ENCODE measurements around the gene RUFY4. TPM values are rescaled to one million over a fixed set of nuclear protein-coding genes. Genes with fewer than 3 reads are reported as not detected.

Gene RUFY4
- total and polyA plus RNA-seq, 10 donors: 0.32 to 4.5 (median 2.6) TPM

DNA sequence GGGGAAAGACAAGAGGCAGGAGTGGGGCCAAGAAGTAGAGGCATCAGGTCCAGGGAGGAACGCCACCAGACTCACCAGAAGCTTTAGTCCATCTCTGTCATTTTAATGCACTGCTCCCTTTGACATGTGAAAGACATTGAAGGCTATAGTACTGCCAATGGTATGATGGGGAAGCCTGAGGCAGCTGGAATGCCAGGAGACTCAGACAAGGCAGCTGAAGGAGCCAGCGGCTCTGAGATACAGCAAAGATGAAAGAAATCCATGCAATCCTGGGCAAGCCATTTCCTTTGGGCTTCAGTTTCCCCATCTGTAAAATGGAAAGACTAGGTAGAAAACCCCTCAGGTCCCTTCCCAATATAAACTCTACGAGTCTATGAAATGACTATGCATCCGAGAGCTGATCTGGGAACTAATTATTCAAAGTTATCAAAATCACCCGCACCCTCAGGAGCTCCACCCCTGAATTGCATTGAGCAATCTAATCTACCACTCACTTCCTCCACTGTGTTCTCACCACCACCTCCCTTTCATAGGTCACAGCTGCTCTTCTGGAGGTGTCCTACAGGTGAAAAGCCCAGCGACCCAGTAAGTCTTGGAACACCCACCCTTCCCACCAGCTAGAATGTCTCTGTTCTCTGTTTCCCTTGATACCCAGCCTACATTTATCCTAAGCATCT lies 59.9 kb downstream of the RUFY4 start:
- peaks cover 0 to 29% (median 10%) of the 10 kb centered on the region in 6 donors for H3K4me1 ChIP-seq
- H3K4me3 ChIP-seq: peak overlapping the region in 6 of 8 donors; percentile 13 to 57 (median 33)
- H3K27me3 ChIP-seq (replicated peaks in 1 of 7): peaks cover 0 to 21% (median 0%) of the 10 kb centered on the region in 7 donors
- TF ChIP-seq POLR2AphosphoS5 (IDR thresholded peaks at IDR 0.05) (peak in 1 of 3 donors; percentile 48), POLR2A (IDR thresholded peaks at IDR 0.05) (no peak)
- TF ChIP-seq, protein P1, sequence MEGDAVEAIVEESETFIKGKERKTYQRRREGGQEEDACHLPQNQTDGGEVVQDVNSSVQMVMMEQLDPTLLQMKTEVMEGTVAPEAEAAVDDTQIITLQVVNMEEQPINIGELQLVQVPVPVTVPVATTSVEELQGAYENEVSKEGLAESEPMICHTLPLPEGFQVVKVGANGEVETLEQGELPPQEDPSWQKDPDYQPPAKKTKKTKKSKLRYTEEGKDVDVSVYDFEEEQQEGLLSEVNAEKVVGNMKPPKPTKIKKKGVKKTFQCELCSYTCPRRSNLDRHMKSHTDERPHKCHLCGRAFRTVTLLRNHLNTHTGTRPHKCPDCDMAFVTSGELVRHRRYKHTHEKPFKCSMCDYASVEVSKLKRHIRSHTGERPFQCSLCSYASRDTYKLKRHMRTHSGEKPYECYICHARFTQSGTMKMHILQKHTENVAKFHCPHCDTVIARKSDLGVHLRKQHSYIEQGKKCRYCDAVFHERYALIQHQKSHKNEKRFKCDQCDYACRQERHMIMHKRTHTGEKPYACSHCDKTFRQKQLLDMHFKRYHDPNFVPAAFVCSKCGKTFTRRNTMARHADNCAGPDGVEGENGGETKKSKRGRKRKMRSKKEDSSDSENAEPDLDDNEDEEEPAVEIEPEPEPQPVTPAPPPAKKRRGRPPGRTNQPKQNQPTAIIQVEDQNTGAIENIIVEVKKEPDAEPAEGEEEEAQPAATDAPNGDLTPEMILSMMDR (IDR thresholded peaks at IDR 0.05 in 8 of 11, conservative IDR thresholded peaks at IDR 0.05 in 3 of 11): peak in 2 of 11 experiments; percentile 13 to 15
- 61 to 92% (median 68%) methylated on average over 6 of the region's 6 CpGs for WGBS, 5 donors
- no peak for DNase-seq
- peaks cover 0 to 25% (median 0%) of the 10 kb centered on the region in 6 donors for H3K36me3 ChIP-seq
- peak overlapping the region in 7 of 8 donors; percentile 1 to 90 (median 81) for H3K27ac ChIP-seq
- no peaks in the 10 kb centered on the region for H3K9me3 ChIP-seq
- intact Hi-C loops (cut with DNase I; ENCODE audit: low total_unique reads): no loop called here

DNA sequence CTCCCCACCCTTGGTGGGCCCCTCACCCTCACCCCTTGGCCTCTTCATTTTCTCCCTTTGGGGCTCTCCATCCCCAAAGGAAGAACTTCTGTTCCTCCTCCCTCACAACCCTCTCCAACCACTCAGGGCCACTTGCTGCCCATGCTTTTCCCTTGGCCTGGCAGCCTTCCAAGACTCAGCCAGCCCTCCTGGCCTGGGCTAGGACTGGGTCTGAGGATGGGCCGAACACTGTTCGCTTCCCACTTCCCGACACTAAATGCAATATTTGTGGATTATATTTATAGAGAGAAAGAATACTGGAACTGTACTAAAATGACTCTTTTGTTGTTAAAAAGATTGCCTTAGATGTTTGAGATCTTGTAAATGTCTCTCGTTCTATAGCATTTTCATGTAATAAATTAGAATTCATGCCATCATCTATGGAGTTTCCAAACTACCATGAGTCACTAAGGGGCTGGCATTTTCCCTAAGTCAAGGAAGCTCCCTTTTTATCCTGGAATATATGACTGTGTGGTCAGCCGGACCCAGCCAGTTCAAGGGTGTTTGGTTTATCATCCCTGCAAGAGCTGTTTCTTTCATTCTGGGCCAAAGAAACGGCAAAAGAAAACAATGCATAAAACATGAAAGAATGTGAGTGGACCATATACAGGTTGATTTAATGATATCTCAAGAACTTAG lies 60.5 kb downstream of the RUFY4 start:
- DNase-seq: no peak
- no peaks in the 10 kb centered on the region for H3K9me3 ChIP-seq
- 85 to 94% (median 93%) methylated on average over 6 of the region's 6 CpGs for WGBS, 5 donors
- peak overlapping the region in 6 of 8 donors; percentile 65 to 90 (median 82) for H3K27ac ChIP-seq
- intact Hi-C loops (cut with DNase I; ENCODE audit: low total_unique reads): no loop called here
- H3K27me3 ChIP-seq (replicated peaks in 1 of 7): peaks cover 0 to 18% (median 0%) of the 10 kb centered on the region in 7 donors
- peaks cover 0 to 27% (median 9%) of the 10 kb centered on the region in 6 donors for H3K4me1 ChIP-seq
- H3K36me3 ChIP-seq: peaks cover 0 to 29% (median 0%) of the 10 kb centered on the region in 6 donors
- H3K4me3 ChIP-seq: peak overlapping the region in 5 of 8 donors; percentile 13 to 57 (median 37)
- TF ChIP-seq POLR2AphosphoS5 (IDR thresholded peaks at IDR 0.05): peak in 1 of 3 donors; percentile 13
- TF ChIP-seq, protein P1 (IDR thresholded peaks at IDR 0.05 in 8 of 11, conservative IDR thresholded peaks at IDR 0.05 in 3 of 11): no peak
- no peak for TF ChIP-seq POLR2A (IDR thresholded peaks at IDR 0.05)

GRCh38 chr2:218130377-218130776 lies 61.3 kb downstream of the RUFY4 start:
- Histone ChIP-seq H3K36me3 (peaks cover 0 to 37% (median 0%) of the 10 kb centered on the region in 6 donors), H3K4me1 (peaks cover 0 to 19% (median 5%) of the 10 kb centered on the region in 6 donors), H3K27me3 (replicated peaks in 1 of 7) (peaks cover 0 to 10% (median 0%) of the 10 kb centered on the region in 7 donors), H3K9me3 (no peaks in the 10 kb centered on the region), H3K27ac (peak overlapping the region in 7 of 8 donors; percentile 3 to 90 (median 81)), H3K4me3 (peak overlapping the region in 5 of 8 donors; percentile 3 to 57 (median 37))
- intact Hi-C loops (cut with DNase I; ENCODE audit: low total_unique reads): no loop called here
- WGBS, 5 donors: 65 to 89% (median 76%) methylated on average over 2 of the region's 2 CpGs
- TF ChIP-seq POLR2AphosphoS5 (IDR thresholded peaks at IDR 0.05) (no peak), POLR2A (IDR thresholded peaks at IDR 0.05) (no peak)
- TF ChIP-seq, protein P1 (IDR thresholded peaks at IDR 0.05 in 8 of 11, conservative IDR thresholded peaks at IDR 0.05 in 3 of 11): no peak
- no peak for DNase-seq

DNA sequence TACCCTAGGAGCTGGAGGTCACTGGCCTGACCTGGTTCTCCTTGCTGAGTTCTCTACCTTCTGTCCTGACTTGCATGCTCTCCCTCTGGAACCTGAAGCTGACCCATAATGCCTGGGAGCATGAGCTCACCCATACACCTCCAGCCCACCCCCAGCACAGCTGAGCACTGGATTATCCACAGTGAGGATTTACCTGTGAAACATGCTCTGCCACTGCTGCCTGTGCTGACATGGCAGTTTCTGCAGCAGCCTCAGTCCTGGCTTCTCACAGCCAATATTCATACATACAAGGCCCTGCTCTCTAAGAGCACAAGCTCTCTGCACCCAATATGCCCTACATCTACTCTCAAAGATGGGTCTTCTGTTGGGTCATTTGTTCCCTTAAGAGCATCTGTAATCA lies 61.8 kb downstream of the RUFY4 start:
- Histone ChIP-seq H3K4me1 (peaks cover 0 to 14% (median 1%) of the 10 kb centered on the region in 6 donors), H3K36me3 (peaks cover 0 to 42% (median 0%) of the 10 kb centered on the region in 6 donors), H3K27me3 (replicated peaks in 1 of 7) (peaks cover 0 to 9% (median 0%) of the 10 kb centered on the region in 7 donors), H3K9me3 (no peaks in the 10 kb centered on the region), H3K27ac (peak overlapping the region in 7 of 8 donors; percentile 3 to 90 (median 81)), H3K4me3 (peak overlapping the region in 3 of 8 donors; percentile 37 to 57 (median 37))
- intact Hi-C loops (cut with DNase I; ENCODE audit: low total_unique reads): no loop called here
- DNase-seq: no peak
- TF ChIP-seq, protein P1 (IDR thresholded peaks at IDR 0.05 in 8 of 11, conservative IDR thresholded peaks at IDR 0.05 in 3 of 11): no peak
- TF ChIP-seq POLR2AphosphoS5 (IDR thresholded peaks at IDR 0.05) (no peak), POLR2A (IDR thresholded peaks at IDR 0.05) (no peak)

Measured in spleen (tissue), 11 donors.